Measurements from ENCODE around the gene C1orf159.

The C1orf159 gene

DNA sequence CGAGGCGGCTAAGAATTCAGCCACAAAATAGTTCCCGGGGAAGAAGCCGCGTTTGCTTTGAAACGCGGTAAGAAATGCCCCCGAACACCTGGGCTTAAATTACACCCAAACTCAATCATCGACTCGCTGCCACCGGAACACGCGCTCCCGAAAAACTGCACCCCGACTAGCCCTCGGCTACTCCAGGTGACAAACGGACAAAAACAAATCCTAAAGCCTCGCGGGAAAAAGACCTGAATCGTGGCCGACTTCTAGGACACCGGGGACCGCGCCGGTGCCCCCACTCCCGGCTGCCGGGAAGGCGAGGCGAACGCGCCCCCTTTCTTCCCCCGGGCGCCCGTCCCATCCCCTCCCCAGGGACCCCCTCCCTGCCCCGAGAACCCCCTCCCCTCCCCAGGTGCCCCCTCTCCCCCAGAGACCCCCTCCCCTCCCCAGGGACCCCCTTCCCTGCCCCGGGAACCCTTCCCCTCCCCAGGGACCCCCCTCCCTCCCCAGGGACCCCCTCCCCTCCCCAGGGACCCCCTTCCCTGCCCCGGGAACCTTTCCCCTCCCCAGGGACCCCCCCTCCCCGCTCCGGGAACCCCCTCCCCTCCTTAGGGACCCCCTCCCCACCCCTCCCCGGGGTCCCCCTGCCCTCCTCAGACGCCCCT lies 628 bp downstream of the C1orf159 start:
- TF ChIP-seq, protein P1, sequence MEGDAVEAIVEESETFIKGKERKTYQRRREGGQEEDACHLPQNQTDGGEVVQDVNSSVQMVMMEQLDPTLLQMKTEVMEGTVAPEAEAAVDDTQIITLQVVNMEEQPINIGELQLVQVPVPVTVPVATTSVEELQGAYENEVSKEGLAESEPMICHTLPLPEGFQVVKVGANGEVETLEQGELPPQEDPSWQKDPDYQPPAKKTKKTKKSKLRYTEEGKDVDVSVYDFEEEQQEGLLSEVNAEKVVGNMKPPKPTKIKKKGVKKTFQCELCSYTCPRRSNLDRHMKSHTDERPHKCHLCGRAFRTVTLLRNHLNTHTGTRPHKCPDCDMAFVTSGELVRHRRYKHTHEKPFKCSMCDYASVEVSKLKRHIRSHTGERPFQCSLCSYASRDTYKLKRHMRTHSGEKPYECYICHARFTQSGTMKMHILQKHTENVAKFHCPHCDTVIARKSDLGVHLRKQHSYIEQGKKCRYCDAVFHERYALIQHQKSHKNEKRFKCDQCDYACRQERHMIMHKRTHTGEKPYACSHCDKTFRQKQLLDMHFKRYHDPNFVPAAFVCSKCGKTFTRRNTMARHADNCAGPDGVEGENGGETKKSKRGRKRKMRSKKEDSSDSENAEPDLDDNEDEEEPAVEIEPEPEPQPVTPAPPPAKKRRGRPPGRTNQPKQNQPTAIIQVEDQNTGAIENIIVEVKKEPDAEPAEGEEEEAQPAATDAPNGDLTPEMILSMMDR (IDR thresholded peaks at IDR 0.05; ENCODE audit: control extremely low read depth, extremely low read depth, low read depth, missing control alignments), result no peak
- DNase-seq (ENCODE audit: extremely low spot score), result no peak
- CTCF ChIA-PET, result interaction anchor here (1.7 kb wide), 1 partner anchor 83 kb away, joined by 9 read pairs; no protein-coding TSS in a partner anchor

GRCh38 chr1:1114431-1114830 lies 1.5 kb downstream of the C1orf159 start:
- TF ChIP-seq, protein P1 (IDR thresholded peaks at IDR 0.05; ENCODE audit: control extremely low read depth, extremely low read depth, low read depth, missing control alignments), result no peak
- DNase-seq (ENCODE audit: extremely low spot score), result no peak
- ChIA-PET POLR2A (no interaction called here), CTCF (no interaction called here)

More for the DNA sequence above, 628 bp downstream of the C1orf159 start:
- POLR2A ChIA-PET, result no interaction called here

GRCh38 chr1:1112237-1112985 lies 3.5 kb downstream of the C1orf159 start:
- DNase-seq (ENCODE audit: extremely low spot score), result no peak
- TF ChIP-seq, protein P1 (IDR thresholded peaks at IDR 0.05; ENCODE audit: control extremely low read depth, extremely low read depth, low read depth, missing control alignments), result no peak
- ChIA-PET POLR2A (interaction anchor here (0.6 kb wide), 1 partner anchor 139 kb away, joined by 4 read pairs; no protein-coding TSS in a partner anchor), CTCF (interaction anchor here (1.0 to 3.3 kb wide), 5 partner anchors 10 to 179 kb away, joined by 3 to 12 read pairs (median 3); no protein-coding TSS in a partner anchor)

DNA sequence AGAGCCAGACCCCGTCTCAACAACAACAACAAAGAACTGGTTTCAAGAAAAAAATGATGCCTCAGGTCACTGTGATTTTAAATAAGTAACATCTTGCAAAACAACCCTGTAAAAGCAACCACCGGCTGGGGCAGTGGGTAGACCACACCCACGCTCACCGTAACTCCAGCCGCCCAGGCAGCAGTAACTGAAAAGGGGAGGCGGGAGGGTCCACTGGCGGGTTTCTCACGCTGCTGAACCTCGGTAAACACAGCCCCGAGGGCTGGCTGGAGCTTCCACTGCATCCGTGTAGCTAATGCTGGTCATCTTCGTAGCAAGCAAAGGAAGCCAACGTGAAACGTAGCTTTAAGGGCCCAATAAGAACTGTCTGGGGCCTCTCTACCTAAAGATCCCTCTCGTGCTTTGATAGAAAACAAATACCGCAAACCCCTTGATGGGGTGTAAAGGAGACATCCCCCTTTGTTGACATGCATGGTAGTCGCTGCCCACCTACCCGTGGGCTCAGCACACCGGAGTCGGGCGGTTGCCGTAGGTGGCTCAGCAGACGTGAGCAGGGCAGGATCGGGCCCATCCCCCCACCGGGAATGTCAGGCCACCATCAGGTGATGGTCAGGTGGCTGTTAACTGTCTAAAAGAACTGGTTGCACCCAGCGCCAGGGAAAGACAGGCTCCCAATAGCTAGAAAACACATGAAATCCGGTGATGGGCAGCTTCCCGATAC lies 4.2 kb downstream of the C1orf159 start:
- ChIA-PET POLR2A (no interaction called here), CTCF (interaction anchor here (1.3 to 3.3 kb wide), 3 partner anchors 10 to 180 kb away, joined by 3 to 12 read pairs (median 5); no protein-coding TSS in a partner anchor)
- no peak for DNase-seq (ENCODE audit: extremely low spot score)
- TF ChIP-seq, protein P1 (IDR thresholded peaks at IDR 0.05; ENCODE audit: control extremely low read depth, extremely low read depth, low read depth, missing control alignments), result no peak

DNA sequence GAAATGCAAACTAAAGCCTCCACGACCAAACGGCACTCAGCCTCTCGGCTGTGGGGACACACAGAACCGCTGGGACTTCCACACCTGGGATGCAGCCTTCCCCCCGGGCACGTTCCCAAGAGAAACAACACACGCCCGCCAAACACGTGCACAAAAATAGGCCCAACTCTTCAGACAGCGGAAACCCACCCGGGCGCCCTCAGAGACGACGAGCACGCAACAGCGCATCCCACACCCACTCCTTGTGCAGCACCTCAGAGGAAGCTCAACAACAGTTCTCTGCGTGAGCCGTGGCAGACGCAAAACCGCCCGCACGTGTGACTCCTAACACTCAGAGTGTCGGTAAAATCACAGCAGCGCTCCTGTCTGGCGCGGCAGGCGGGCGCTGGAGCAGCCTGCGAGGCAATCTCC lies 5.3 kb downstream of the C1orf159 start:
- ChIA-PET POLR2A (no interaction called here), CTCF (interaction anchor here (3.3 kb wide), 1 partner anchor 12 kb away, joined by 12 read pairs; no protein-coding TSS in a partner anchor)
- TF ChIP-seq, protein P1 (IDR thresholded peaks at IDR 0.05; ENCODE audit: control extremely low read depth, extremely low read depth, low read depth, missing control alignments), result no peak
- no peak for DNase-seq (ENCODE audit: extremely low spot score)

DNA sequence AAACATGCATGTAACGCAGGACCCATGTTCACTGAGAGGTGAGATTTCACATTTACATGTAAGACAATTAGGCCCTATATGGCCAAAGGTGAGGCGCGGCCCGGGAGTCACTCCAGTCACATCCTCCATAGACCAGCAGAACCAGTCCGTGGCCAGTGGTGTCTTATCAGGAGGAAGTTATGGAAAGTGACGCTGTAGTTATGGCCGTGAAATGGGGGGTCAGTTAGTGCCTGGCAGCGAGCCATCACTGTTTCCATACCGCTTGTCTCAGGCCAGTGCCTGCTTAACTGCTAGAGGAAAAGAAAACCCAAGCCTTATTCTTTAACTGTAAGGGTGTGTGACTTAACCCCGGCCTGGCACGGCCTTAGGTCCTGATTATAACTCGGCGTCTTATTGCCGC lies 6.1 kb downstream of the C1orf159 start:
- TF ChIP-seq, protein P1 (IDR thresholded peaks at IDR 0.05; ENCODE audit: control extremely low read depth, extremely low read depth, low read depth, missing control alignments), result no peak
- CTCF ChIA-PET, result no interaction called here
- DNase-seq (ENCODE audit: extremely low spot score), result no peak
- POLR2A ChIA-PET, result no interaction called here
